HepG2 (cell line): ENCODE measurements around the gene CFAP61. TPM values are rescaled to one million over a fixed set of nuclear protein-coding genes. Genes with fewer than 3 reads are reported as not detected.

Experiments used
- ATAC-seq: fragments of 200-7000 bp; cut with Tn5 transposase; 3 replicates; pipeline ENCODE4 v1.9.1; 2020; ENCODE audit warnings: mild to moderate bottlenecking, moderate library complexity
- BruUV-seq: library from RNA; stranded (reverse); fragments of 400-500 nt; replicated peaks from 2 replicates; lab custom pipeline; 2021; lab: Mats Ljungman, UMichigan
- CTCF ChIA-PET: fragments of 300-600 bp; formaldehyde crosslinking; extraction: SDS; loops from one replicate; lab custom pipeline; 2021; ENCODE audit warnings: low total read pairs, inconsistent platforms, low intra/inter-chr PET ratio; lab: Yijun Ruan, JAX
- POLR2A ChIA-PET: fragments of 350-600 bp; sonication (Branson Sonifier 250); formaldehyde crosslinking; loops from one replicate; lab custom pipeline; 2020; ENCODE audit warnings: antibody characterized with exemption, inconsistent platforms; lab: Yijun Ruan, JAX
- DNase-seq: peaks from one replicate; pipeline ENCODE4 v3.0.0-alpha.2; 2015; ENCODE audit warnings: low spot score
- FAIRE-seq: peaks from 3 replicates; lab custom pipeline; 2011; peaks lifted over from hg19 to GRCh38; lab: Jason Lieb, UNC
- H2AFZ ChIP-seq: one replicate; pipeline ENCODE4 v1.6.1; 2011; ENCODE audit warnings: low read length, inconsistent platforms
- H3K27ac ChIP-seq: fragments of 300-600 bp; 3 replicates; pipeline ENCODE4 v1.8.0; 2011; ENCODE audit warnings: mixed run types, mild to moderate bottlenecking, mixed read lengths, low read length, inconsistent platforms; ENCODE audit not compliant: insufficient read depth; ENCODE audit errors: extremely low read length
- H3K27me3 ChIP-seq, 2 experiments: fragments of 200-600 bp in 1 of 2; 2 replicates in 1 of 2; 3 replicates in 1 of 2; pipeline versions ENCODE4 v1.6.0 to v1.8.0; 2011; ENCODE audit warnings: low read length in 2 of 2, mild to moderate bottlenecking in 2 of 2, moderate library complexity in 2 of 2, inconsistent platforms in 1 of 2; ENCODE audit not compliant: insufficient read depth in 2 of 2, control insufficient read depth in 1 of 2
- H3K36me3 ChIP-seq, 2 experiments: fragments of 200-600 bp in 1 of 2; replicated peaks in 1 of 2; 2 replicates in 1 of 2; 3 replicates in 1 of 2; pipeline versions ENCODE4 v1.5.1 to v1.8.0; 2011; ENCODE audit warnings: low read length in 2 of 2, inconsistent platforms in 1 of 2; ENCODE audit not compliant: insufficient read depth in 2 of 2, control insufficient read depth in 1 of 2
- H3K4me1 ChIP-seq: 2 replicates; pipeline ENCODE4 v1.5.1; 2012; ENCODE audit warnings: low read length, inconsistent platforms; ENCODE audit not compliant: insufficient read depth
- H3K4me2 ChIP-seq: 2 replicates; pipeline ENCODE4 v1.6.0; 2011; ENCODE audit warnings: low read depth, low read length, inconsistent platforms
- H3K4me3 ChIP-seq, 3 experiments: fragments of 200-600 bp in 1 of 3; sonication (generic), shearing (Covaris generic) in 1 of 3; replicated peaks in 1 of 3; 2 replicates each; pipeline ENCODE4 v1.5.1; 2011 to 2016; ENCODE audit warnings: low read length in 3 of 3, inconsistent platforms in 2 of 3, low read depth in 2 of 3, mild to moderate bottlenecking in 2 of 3, control low read depth in 1 of 3, mixed read lengths in 1 of 3; ENCODE audit not compliant: insufficient read depth in 1 of 3
- H3K79me2 ChIP-seq: one replicate; pipeline ENCODE4 v1.6.1; 2011; ENCODE audit warnings: low read length, inconsistent platforms; ENCODE audit not compliant: insufficient read depth
- H3K9ac ChIP-seq: 2 replicates; pipeline ENCODE4 v1.6.0; 2011; ENCODE audit warnings: mild to moderate bottlenecking, low read depth, low read length, inconsistent platforms; ENCODE audit not compliant: insufficient read depth
- H3K9me3 ChIP-seq: 2 replicates; pipeline ENCODE4 v1.5.1; 2012; ENCODE audit warnings: mild to moderate bottlenecking, low read length
- H4K20me1 ChIP-seq: 2 replicates; pipeline ENCODE4 v1.6.0; 2011; ENCODE audit warnings: inconsistent platforms, mild to moderate bottlenecking, low read length, moderate library complexity; ENCODE audit not compliant: insufficient read depth
- E2F2 ChIP-seq: sonication (generic); formaldehyde crosslinking; IDR thresholded peaks from 2 replicates; pipeline ENCODE4 v1.4.0; 2020; ENCODE audit warnings: missing genetic modification reagents, borderline replicate concordance
- EZH2 ChIP-seq: conservative IDR thresholded peaks from 2 replicates; pipeline ENCODE4 v1.6.1; 2012; ENCODE audit warnings: mild to moderate bottlenecking, low read depth, low read length, moderate library complexity
- GMEB2 ChIP-seq: IDR thresholded peaks from 2 replicates; pipeline ENCODE4 v1.6.1; 2016; ENCODE audit warnings: missing biosample characterization, missing genetic modification reagents, low read depth
- GPBP1L1 ChIP-seq: sonication (generic); formaldehyde crosslinking; IDR thresholded peaks from 2 replicates; pipeline ENCODE4 v1.5.0; 2020; ENCODE audit warnings: mild to moderate bottlenecking, missing genetic modification reagents
- NCOA2 ChIP-seq: sonication (generic); formaldehyde crosslinking; IDR thresholded peaks from 2 replicates; pipeline ENCODE4 v1.8.0; 2022; ENCODE audit warnings: inconsistent platforms
- PAWR ChIP-seq: sonication (generic); formaldehyde crosslinking; IDR thresholded peaks from 2 replicates; pipeline ENCODE4 v1.4.0; 2020; ENCODE audit warnings: missing genetic modification reagents, mild to moderate bottlenecking, borderline replicate concordance
- POLR2A ChIP-seq, 2 experiments: IDR thresholded peaks; 2 replicates each; pipeline ENCODE4 v1.6.1; 2011; ENCODE audit warnings: low read depth in 2 of 2, low read length in 2 of 2, mild to moderate bottlenecking in 1 of 2, moderate library complexity in 1 of 2; ENCODE audit not compliant: insufficient read depth in 1 of 2
- RBM22 ChIP-seq: fragments of 200-400 bp; formaldehyde crosslinking; optimal IDR thresholded peaks from 2 replicates; pipeline ENCODE3; 2017; ENCODE audit warnings: mild to moderate bottlenecking, low read length, moderate library complexity
- SIN3A ChIP-seq: IDR thresholded peaks from 2 replicates; pipeline ENCODE4 v1.6.1; 2011; ENCODE audit warnings: low read depth, mild to moderate bottlenecking, control low read depth, low read length, borderline replicate concordance
- SNAI1 ChIP-seq: sonication (generic); formaldehyde crosslinking; IDR thresholded peaks from 2 replicates; pipeline ENCODE4 v1.5.0; 2020; ENCODE audit warnings: mild to moderate bottlenecking, missing genetic modification reagents, borderline replicate concordance
- TCF12 ChIP-seq, 2 experiments: fragments of 450-650 bp in 1 of 2; sonication (generic) in 1 of 2; formaldehyde crosslinking in 1 of 2; IDR thresholded peaks; 2 replicates each; pipeline versions ENCODE4 v1.6.1 to v1.8.0; 2017 to 2022; ENCODE audit warnings: antibody characterized with exemption in 1 of 2, mild to moderate bottlenecking in 1 of 2, missing genetic modification reagents in 1 of 2, moderate library complexity in 1 of 2
- U2AF1 ChIP-seq: fragments of 200-400 bp; formaldehyde crosslinking; optimal IDR thresholded peaks from 2 replicates; pipeline ENCODE3; 2017; ENCODE audit warnings: mild to moderate bottlenecking, low read depth, low read length
- ZC3H13 ChIP-seq: sonication (generic); formaldehyde crosslinking; IDR thresholded peaks from 2 replicates; pipeline ENCODE4 v1.8.1; 2023; ENCODE audit warnings: mild to moderate bottlenecking, missing genetic modification reagents, moderate library complexity
- ZNF138 ChIP-seq: sonication (generic); formaldehyde crosslinking; IDR thresholded peaks from 2 replicates; pipeline ENCODE4 v1.5.0; 2020; ENCODE audit warnings: mild to moderate bottlenecking, low read depth, missing genetic modification reagents
- ZNF251 ChIP-seq: sonication (generic); formaldehyde crosslinking; IDR thresholded peaks from 2 replicates; pipeline ENCODE4 v1.9.0; 2021; ENCODE audit warnings: mild to moderate bottlenecking, missing genetic modification reagents
- ZNF329 ChIP-seq: sonication (generic); formaldehyde crosslinking; IDR thresholded peaks from 2 replicates; pipeline ENCODE4 v1.9.0; 2021; ENCODE audit warnings: low read depth, mild to moderate bottlenecking, missing genetic modification reagents
- ZNF382 ChIP-seq: sonication (generic); formaldehyde crosslinking; IDR thresholded peaks from 2 replicates; pipeline ENCODE4 v1.5.0; 2020; ENCODE audit warnings: missing genetic modification reagents, mild to moderate bottlenecking, borderline replicate concordance
- ZNF652 ChIP-seq: IDR thresholded peaks from 2 replicates; pipeline ENCODE4 v1.6.1; 2016; ENCODE audit warnings: low read depth, borderline replicate concordance
- ZNF883 ChIP-seq: sonication (generic); formaldehyde crosslinking; IDR thresholded peaks from 2 replicates; pipeline ENCODE4 v1.5.1; 2020; ENCODE audit warnings: mild to moderate bottlenecking, missing genetic modification reagents; ENCODE audit errors: not compliant biosample characterization
- WGBS: methylation state at CpG from one replicate; pipeline ENCODE4 v1.1.6; 2017; ENCODE audit warnings: low lambda C conversion rate; 5-methylcytosine and 5-hydroxymethylcytosine counted together
- in situ Hi-C: cut with HindIII; loops from 2 replicates; pipeline ENCODE4 v1.10.0; 2017; ENCODE audit warnings: low pct_unique_long_range_greater_than_20kb; ENCODE audit not compliant: extremely low pct_ligation_motif_present
- intact Hi-C: fragments of 100-400 bp; cut with micrococcal nuclease; formaldehyde crosslinking; loops from one replicate; pipeline ENCODE4 v1.10.0; 2022; ENCODE audit not compliant: unreplicated experiment
- polyA plus RNA-seq, 8 experiments: library from polyadenylated mRNA; depleted of rRNA in 3 of 8; stranded (reverse) in 7 of 8; unstranded in 1 of 8; fragments of >200 nt; fragmentation: Illumina TruSeq in 4 of 8; extraction: Trizol in 4 of 8; gene quantifications; 2 replicates each; pipeline versions ENCODE4 v1.2.1 to v1.2.3, GENCODE V29; 2011 to 2016; ENCODE audit warnings: low read depth in 4 of 8, missing spikeins in 1 of 8, mixed read lengths in 1 of 8; ENCODE audit not compliant: insufficient read depth in 1 of 8
- total RNA-seq, 5 experiments: library from RNA; depleted of rRNA; stranded (reverse); fragments of >200 nt; fragmentation: Illumina TruSeq; extraction: Trizol; gene quantifications; 2 replicates each; pipeline ENCODE4 v1.2.3, GENCODE V29; 2016; ENCODE audit warnings: low read depth in 1 of 5

The CFAP61 gene
- total and polyA plus RNA-seq, 2 of the 13 experiments (the other 11 are each of a cell fraction or from before 2014, with no cell fraction given) = 0.27 TPM; not detected in 1

GRCh38 chr20:20318365-20319161, 266.2 kb downstream of the CFAP61 start:
- H3K27me3 ChIP-seq = peaks cover 0 to 10% of the 10 kb centered on the region in 2 experiments; a peak in 1 of 5 replicates
- no peaks in the 10 kb centered on the region for H3K9me3 ChIP-seq
- 40% methylated on average over 9 of the region's 9 CpGs for WGBS
- H4K20me1 ChIP-seq = no peaks in the 10 kb centered on the region
- TF ChIP-seq ZC3H13 = no peak
- TF ChIP-seq E2F2 = no peak
- TF ChIP-seq SIN3A = no peak
- TF ChIP-seq EZH2 = no peak
- TF ChIP-seq ZNF883 (CRISPR knock-in tag) = no peak
- TF ChIP-seq GMEB2 (CRISPR knock-in tag) = no peak
- TF ChIP-seq ZNF329 (CRISPR knock-in tag) = no peak
- no peak for TF ChIP-seq U2AF1
- no peak for TF ChIP-seq ZNF251
- TF ChIP-seq SNAI1 (CRISPR knock-in tag) = no peak
- no peak for TF ChIP-seq POLR2A (IDR thresholded peaks at IDR 0.05; ENCODE audit: insufficient read depth in 1 of 2, low read depth in 2 of 2, low read length in 2 of 2)
- TF ChIP-seq PAWR (CRISPR knock-in tag) = no peak
- no peak for TF ChIP-seq GPBP1L1
- no peak for TF ChIP-seq TCF12 (IDR thresholded peaks at IDR 0.05)
- no peak for TF ChIP-seq TCF12 (CRISPR knock-in tag; IDR thresholded peaks at IDR 0.05)
- TF ChIP-seq RBM22 = no peak
- no peak for TF ChIP-seq ZNF138 (CRISPR knock-in tag)
- no peak for TF ChIP-seq ZNF652 (CRISPR knock-in tag)
- no peak for TF ChIP-seq NCOA2
- no peak for TF ChIP-seq ZNF382 (CRISPR knock-in tag)
- H3K4me2 ChIP-seq = no peak overlapping the region
- no peak overlapping the region for H3K27ac ChIP-seq
- FAIRE-seq (no peak), ATAC-seq (no peak), DNase-seq (no peak)
- H3K9ac ChIP-seq = no peak overlapping the region
- H3K79me2 ChIP-seq = no peaks in the 10 kb centered on the region
- no peaks in the 10 kb centered on the region for H3K36me3 ChIP-seq
- CTCF ChIA-PET = no interaction called here
- intact Hi-C loops (no loop called here), in situ Hi-C loops (no loop called here)
- H3K4me1 ChIP-seq = no peaks in the 10 kb centered on the region
- POLR2A ChIA-PET = no interaction called here
- no TSS peak for BruUV-seq
- no peak overlapping the region for H2AFZ ChIP-seq
- no peak overlapping the region for H3K4me3 ChIP-seq
